Endothelial cell (in vitro differentiated cells): ENCODE data around the gene CFAP54. TPM values are rescaled to one million over a fixed set of nuclear protein-coding genes. Genes with fewer than 3 reads are reported as not detected.
"Not testable (repeated sequence)": the region's sequence is repeated elsewhere in the genome, so short reads cannot be mapped to it uniquely, and the experiment has no call there.

ENCODE experiments used
- DNase-seq: peaks from one replicate; pipeline ENCODE4 v3.0.0; 2021; ENCODE audit warnings: low spot score
- H3K27ac Mint-ChIP-seq: one replicate; pipeline ENCODE4 v1.8.0; 2021; ENCODE audit warnings: mixed read lengths, inconsistent platforms; ENCODE audit not compliant: unreplicated experiment
- H3K27me3 Mint-ChIP-seq: one replicate; pipeline ENCODE4 v1.8.0; 2021; ENCODE audit warnings: mild to moderate bottlenecking, moderate library complexity, mixed read lengths, inconsistent platforms; ENCODE audit not compliant: unreplicated experiment
- H3K36me3 Mint-ChIP-seq: one replicate; pipeline ENCODE4 v1.8.0; 2021; ENCODE audit warnings: mild to moderate bottlenecking, low read depth, mixed read lengths, inconsistent platforms; ENCODE audit not compliant: unreplicated experiment
- H3K4me1 Mint-ChIP-seq: one replicate; pipeline ENCODE4 v1.8.0; 2021; ENCODE audit warnings: mild to moderate bottlenecking, mixed read lengths, inconsistent platforms; ENCODE audit not compliant: unreplicated experiment
- H3K4me3 Mint-ChIP-seq: one replicate; pipeline ENCODE4 v1.8.0; 2021; ENCODE audit warnings: mild to moderate bottlenecking, mixed read lengths, inconsistent platforms; ENCODE audit not compliant: unreplicated experiment
- H3K9me3 Mint-ChIP-seq: one replicate; pipeline ENCODE4 v1.8.0; 2021; ENCODE audit warnings: mixed read lengths, inconsistent platforms; ENCODE audit not compliant: unreplicated experiment
- CTCF ChIP-seq: fragments of 200-600 bp; sonication (generic); IDR thresholded peaks from one replicate; pipeline ENCODE4 v1.5.0; 2021; ENCODE audit warnings: antibody characterized with exemption; ENCODE audit not compliant: unreplicated experiment
- total RNA-seq: library from RNA; stranded (reverse); fragmentation: NEBNext Ultra II Directional; extraction: Animal tissue kit (Norgen Biotek cat#: 25700); gene quantifications from one replicate; pipeline ENCODE4 v1.2.1, GENCODE V29; 2021; ENCODE audit not compliant: unreplicated experiment

CFAP54 gene
- total RNA-seq, 1 donor from 2014 or later = 2.5 TPM

- DNase-seq = no peak
- Mint-ChIP-seq H3K4me3 (no peak overlapping the region), H3K4me1 (peaks cover 2% of the 10 kb centered on the region), H3K36me3 (no peaks in the 10 kb centered on the region), H3K9me3 (no peaks in the 10 kb centered on the region), H3K27ac (no peak overlapping the region), H3K27me3 (peaks cover 2% of the 10 kb centered on the region)
- no peak for TF ChIP-seq CTCF
Measured at GRCh38 chr12:96669786-96670185, 180.4 kb downstream of the CFAP54 start.

GRCh38 chr12:96670334-96670899 is 181.0 kb downstream of the CFAP54 start:
- no peak overlapping the region for H3K4me3 Mint-ChIP-seq
- H3K36me3 Mint-ChIP-seq = no peaks in the 10 kb centered on the region
- TF ChIP-seq CTCF = no peak
- H3K27ac Mint-ChIP-seq = no peak overlapping the region
- peaks cover 2% of the 10 kb centered on the region for H3K27me3 Mint-ChIP-seq
- DNase-seq = no peak
- H3K4me1 Mint-ChIP-seq = peaks cover 2% of the 10 kb centered on the region
- no peaks in the 10 kb centered on the region for H3K9me3 Mint-ChIP-seq

GRCh38 chr12:96675519-96675918 is 186.1 kb downstream of the CFAP54 start:
- not testable (repeated sequence) for H3K4me3 Mint-ChIP-seq, H3K27ac Mint-ChIP-seq, H3K27me3 Mint-ChIP-seq, H3K4me1 Mint-ChIP-seq, DNase-seq, H3K36me3 Mint-ChIP-seq, H3K9me3 Mint-ChIP-seq

GRCh38 chr12:96677363-96677762 is 188.0 kb downstream of the CFAP54 start:
- Mint-ChIP-seq H3K36me3 (no peaks in the 10 kb centered on the region), H3K4me1 (no peaks in the 10 kb centered on the region), H3K4me3 (no peak overlapping the region), H3K27ac (no peak overlapping the region), H3K27me3 (no peaks in the 10 kb centered on the region), H3K9me3 (no peaks in the 10 kb centered on the region)
- no peak for TF ChIP-seq CTCF
- DNase-seq = no peak

GRCh38 chr12:96687719-96688118 is 198.3 kb downstream of the CFAP54 start:
- no peaks in the 10 kb centered on the region for H3K27me3 Mint-ChIP-seq
- TF ChIP-seq CTCF = no peak
- no peak for DNase-seq

More at GRCh38 chr12:96687719-96688118, 198.3 kb downstream of the CFAP54 start:
- Mint-ChIP-seq H3K36me3 (peaks cover 4% of the 10 kb centered on the region), H3K4me3 (no peak overlapping the region), H3K9me3 (no peaks in the 10 kb centered on the region), H3K27ac (no peak overlapping the region), H3K4me1 (peaks cover 2% of the 10 kb centered on the region)
